ENCODE data around the gene HAUS6.

HAUS6 gene

GRCh38 chr9:19057033-19057432, 45.7 kb downstream of the HAUS6 start:
- no peak overlapping the region for H3K4me3 ChIP-seq (IDR thresholded peaks at IDR 0.05; ENCODE audit: insufficient read depth, low read depth, low read length)
- no peak overlapping the region for H3K4me2 ChIP-seq
- no peak overlapping the region for H2AFZ ChIP-seq (ENCODE audit: low read depth)
- no peak overlapping the region for H3K27ac ChIP-seq
- no peaks in the 10 kb centered on the region for H3K27me3 ChIP-seq (ENCODE audit: insufficient read depth, low read depth)
- no peaks in the 10 kb centered on the region for H3K79me2 ChIP-seq (ENCODE audit: insufficient read depth, low read depth)
- H4K20me1 ChIP-seq (ENCODE audit: insufficient read depth), result no peaks in the 10 kb centered on the region
- TF ChIP-seq CTCF (conservative IDR thresholded peaks at IDR 0.05; ENCODE audit: low read depth, low read length), result no peak
- no peak overlapping the region for H3K9ac ChIP-seq
- 0 out of 2 replicates have a peak, but pooled peaks cover 4% of the 10 kb centered on the region for H3K36me3 ChIP-seq (ENCODE audit: insufficient read depth)
- H3K4me1 ChIP-seq (ENCODE audit: low read depth, poor library complexity, severe bottlenecking), result no peaks in the 10 kb centered on the region

GRCh38 chr9:19050637-19051591, 51.8 kb downstream of the HAUS6 start:
- peak overlapping the region; percentile 68; the same call in 1 of the 2 replicates for H3K4me2 ChIP-seq
- no peak overlapping the region for H3K4me3 ChIP-seq (IDR thresholded peaks at IDR 0.05; ENCODE audit: insufficient read depth, low read depth, low read length)
- peaks cover 20% of the 10 kb centered on the region for H3K4me1 ChIP-seq (ENCODE audit: low read depth, poor library complexity, severe bottlenecking)
- H2AFZ ChIP-seq (ENCODE audit: low read depth), result no peak overlapping the region
- peaks cover 15% of the 10 kb centered on the region; the same call in 1 of the 2 replicates for H3K79me2 ChIP-seq (ENCODE audit: insufficient read depth, low read depth)
- H4K20me1 ChIP-seq (ENCODE audit: insufficient read depth), result no peaks in the 10 kb centered on the region
- H3K27me3 ChIP-seq (ENCODE audit: insufficient read depth, low read depth), result no peaks in the 10 kb centered on the region
- no peak for TF ChIP-seq CTCF (conservative IDR thresholded peaks at IDR 0.05; ENCODE audit: low read depth, low read length)
- no peak overlapping the region; the same call in 1 of the 2 replicates for H3K27ac ChIP-seq
- peak overlapping the region; percentile 75; the same call in 1 of the 2 replicates for H3K9ac ChIP-seq
- H3K36me3 ChIP-seq (ENCODE audit: insufficient read depth), result no peaks in the 10 kb centered on the region

GRCh38 chr9:19049917-19050636, 52.6 kb downstream of the HAUS6 start:
- Histone ChIP-seq H2AFZ (ENCODE audit: low read depth) (peak overlapping the region; percentile 99; the same call in 1 of the 2 replicates), H3K79me2 (ENCODE audit: insufficient read depth, low read depth) (peaks cover 15% of the 10 kb centered on the region; the same call in 1 of the 2 replicates)

More at GRCh38 chr9:19049917-19050636, 52.6 kb downstream of the HAUS6 start:
- Histone ChIP-seq H3K4me1 (ENCODE audit: low read depth, poor library complexity, severe bottlenecking) (peaks cover 20% of the 10 kb centered on the region), H3K4me3 (IDR thresholded peaks at IDR 0.05; ENCODE audit: insufficient read depth, low read depth, low read length) (no peak overlapping the region), H4K20me1 (ENCODE audit: insufficient read depth) (no peaks in the 10 kb centered on the region), H3K36me3 (ENCODE audit: insufficient read depth) (no peaks in the 10 kb centered on the region), H3K27me3 (ENCODE audit: insufficient read depth, low read depth) (no peaks in the 10 kb centered on the region), H3K27ac (peak overlapping the region; percentile 85), H3K4me2 (peak overlapping the region; percentile 68), H3K9ac (peak overlapping the region; percentile 75; the same call in 1 of the 2 replicates)
- no peak for TF ChIP-seq CTCF (conservative IDR thresholded peaks at IDR 0.05; ENCODE audit: low read depth, low read length)
